IPS-18c (cell line): ENCODE results near the gene SAFB.
"Not testable (repeated sequence)": the region's sequence is repeated elsewhere in the genome, so short reads cannot be mapped to it uniquely, and the experiment has no call there.

Experiments used
- H3K4me3 ChIP-seq: 2 replicates; pipeline ENCODE4 v1.7.0; 2013; ENCODE audit warnings: low read depth, mild to moderate bottlenecking, low read length, moderate library complexity; ENCODE audit not compliant: insufficient read depth
- H3K9me3 ChIP-seq: one replicate; pipeline ENCODE4 v1.6.1; 2013; ENCODE audit warnings: mild to moderate bottlenecking, low read length, moderate library complexity; ENCODE audit not compliant: control insufficient read depth, insufficient read depth

Gene SAFB

DNA sequence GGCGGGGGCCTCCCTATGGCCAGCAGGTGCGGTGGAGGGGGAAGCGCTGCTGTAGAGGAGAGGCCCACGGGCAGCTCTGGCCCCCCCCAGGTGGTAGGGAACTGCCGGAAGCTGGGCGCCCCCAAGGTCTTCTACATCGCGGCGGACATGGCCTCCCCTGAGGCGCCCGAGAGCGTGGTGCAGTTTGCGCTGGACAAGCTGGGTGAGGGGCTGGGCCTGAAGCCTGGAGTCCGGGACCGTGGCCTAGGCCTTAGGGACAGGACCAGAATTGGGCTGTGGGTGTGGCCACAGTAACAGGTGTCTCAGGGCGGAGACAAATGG, 63.4 kb downstream of the SAFB start:
- H3K9me3 ChIP-seq, result peaks cover 2% of the 10 kb centered on the region
- peak overlapping the region; percentile 89 for H3K4me3 ChIP-seq

DNA sequence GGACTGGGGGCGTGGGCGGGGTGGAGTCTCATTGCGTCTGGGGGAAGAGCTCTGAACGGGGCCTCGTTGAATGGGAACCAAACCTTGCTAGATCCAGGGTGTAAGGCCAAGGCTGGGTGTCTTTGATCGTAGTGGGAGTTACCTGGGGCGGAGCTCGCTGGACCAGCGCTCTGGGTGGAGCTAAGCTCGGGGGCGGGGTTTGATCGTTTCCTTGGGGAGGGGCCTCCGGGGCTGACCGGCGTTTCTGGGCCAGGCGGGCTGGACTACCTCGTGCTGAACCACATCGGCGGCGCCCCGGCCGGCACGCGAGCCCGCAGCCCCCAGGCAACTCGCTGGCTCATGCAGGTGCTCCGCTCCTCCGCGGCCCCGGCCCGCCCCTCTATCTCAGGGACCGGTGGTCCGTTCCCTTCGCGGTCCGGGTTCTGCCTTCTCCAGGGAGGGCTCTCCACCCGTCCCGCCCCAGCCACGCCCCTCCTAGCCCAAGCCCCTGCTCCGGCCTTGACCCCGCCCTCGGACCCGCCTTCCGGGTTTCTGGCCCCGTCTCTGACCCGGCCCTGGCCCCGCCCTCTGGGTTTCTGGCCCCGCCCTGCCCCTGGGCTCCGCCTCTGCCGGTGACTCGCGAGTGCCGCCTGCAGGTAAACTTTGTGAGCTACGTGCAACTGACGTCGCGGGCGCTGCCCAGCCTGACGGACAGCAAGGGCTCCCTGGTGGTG, 63.9 kb downstream of the SAFB start:
- H3K9me3 ChIP-seq, result peaks cover 2% of the 10 kb centered on the region
- peak overlapping the region; percentile 89 for H3K4me3 ChIP-seq

DNA sequence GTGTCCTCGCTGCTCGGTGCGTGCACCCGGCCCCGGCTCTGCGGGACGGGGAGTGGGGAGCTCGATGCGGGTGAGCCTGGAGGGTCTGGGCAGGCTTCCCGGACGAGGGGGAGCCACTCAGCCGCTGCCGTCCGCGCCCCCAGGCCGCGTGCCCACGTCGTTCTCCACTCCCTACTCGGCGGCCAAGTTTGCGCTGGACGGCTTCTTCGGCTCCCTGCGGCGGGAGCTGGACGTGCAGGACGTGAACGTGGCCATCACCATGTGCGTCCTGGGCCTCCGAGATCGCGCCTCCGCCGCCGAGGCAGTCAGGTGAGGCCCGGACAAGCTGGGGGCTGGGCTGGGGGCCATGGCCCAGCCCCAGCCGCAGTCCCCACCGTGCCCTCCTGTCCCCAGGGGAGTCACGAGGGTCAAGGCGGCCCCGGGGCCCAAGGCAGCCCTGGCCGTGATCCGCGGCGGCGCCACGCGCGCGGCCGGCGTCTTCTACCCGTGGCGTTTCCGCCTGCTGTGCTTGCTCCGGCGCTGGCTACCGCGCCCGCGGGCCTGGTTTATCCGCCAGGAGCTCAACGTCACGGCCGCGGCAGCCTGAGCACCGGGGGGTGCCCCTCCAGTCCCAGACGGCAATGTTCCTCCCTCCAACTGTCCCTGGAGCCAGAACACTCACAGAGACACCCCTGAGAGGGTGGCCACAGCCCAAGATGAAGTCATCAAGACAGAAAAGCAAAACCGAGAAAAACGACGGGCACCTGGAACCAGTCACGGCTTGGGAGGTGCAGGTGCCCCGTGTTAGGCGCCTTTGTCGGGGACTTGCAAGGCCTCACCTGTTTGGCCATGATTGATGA, 64.7 kb downstream of the SAFB start:
- Histone ChIP-seq H3K9me3 (peaks cover 2% of the 10 kb centered on the region), H3K4me3 (peak overlapping the region; percentile 34)

DNA sequence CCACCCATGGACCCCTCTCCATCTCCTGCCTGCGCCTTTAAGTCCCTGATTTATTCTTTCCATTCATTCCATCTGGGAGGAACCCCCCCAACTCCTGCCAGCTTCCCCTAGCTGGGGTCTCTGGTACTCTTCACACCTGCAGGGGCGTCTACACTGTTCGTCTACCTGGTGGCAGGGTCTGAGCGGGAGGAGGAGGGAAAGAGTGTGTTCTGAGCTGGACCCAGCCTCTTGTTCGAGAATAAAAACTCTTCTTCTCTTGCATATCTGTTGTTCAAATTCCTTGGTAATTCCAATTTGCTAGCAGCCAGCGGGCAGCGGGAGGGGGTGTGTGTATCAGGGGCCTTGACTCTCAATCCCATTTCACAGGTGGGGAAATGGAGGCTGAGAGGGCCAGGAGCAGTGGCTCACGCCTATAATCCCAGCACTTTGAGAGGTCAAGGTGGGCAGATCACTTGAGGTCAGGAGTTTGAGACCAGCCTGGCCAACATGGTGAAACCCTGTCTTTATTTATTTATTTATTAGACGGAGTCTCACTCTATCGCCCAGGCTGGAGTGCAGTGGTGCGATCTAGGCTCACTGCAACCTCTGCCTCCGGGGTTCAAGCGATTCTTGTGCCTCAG, 65.5 kb downstream of the SAFB start:
- not testable (repeated sequence) for H3K4me3 ChIP-seq

DNA sequence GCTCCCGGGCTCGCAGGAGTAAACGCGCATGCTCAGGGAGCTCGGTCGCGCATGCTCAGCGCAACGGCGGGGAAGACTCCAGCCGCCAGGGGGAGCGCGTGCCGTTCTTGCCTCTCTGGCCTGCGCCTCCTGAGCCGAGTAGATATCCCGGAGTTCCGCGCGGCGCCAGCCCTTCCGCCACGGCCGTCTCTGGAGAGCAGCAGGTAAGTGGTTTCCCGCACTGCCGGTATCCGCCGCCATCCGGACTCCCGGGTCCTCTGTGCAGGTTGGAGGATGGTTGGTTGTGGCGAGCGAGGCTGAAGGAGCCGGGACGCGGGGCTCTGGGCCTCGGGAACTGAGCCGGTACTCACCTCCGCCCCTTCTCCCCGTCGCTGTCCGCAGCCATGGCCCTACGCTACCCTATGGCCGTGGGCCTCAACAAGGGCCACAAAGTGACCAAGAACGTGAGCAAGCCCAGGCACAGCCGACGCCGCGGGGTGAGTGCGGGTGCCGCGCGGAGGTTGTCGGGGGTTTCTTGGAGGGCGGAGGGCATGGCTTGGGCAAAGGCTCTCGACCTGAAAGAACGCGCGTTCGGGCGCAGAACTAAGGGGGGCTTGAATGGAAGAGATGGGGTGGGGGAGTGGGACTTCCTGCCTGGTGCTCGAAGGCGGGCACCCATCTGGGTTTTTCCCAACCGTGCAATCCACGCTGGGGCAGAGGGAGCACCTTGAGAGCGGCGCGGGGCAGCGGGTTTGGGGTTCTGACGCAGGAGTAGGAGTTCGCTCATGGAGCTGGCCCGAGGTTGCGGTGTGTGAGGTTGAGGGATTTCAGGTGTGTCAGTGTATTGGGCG, 67.5 kb downstream of the SAFB start, which contains the start of gene RPL36:
Gene RPL36, plus strand, starts transcription at position 171 of the 830 bp plus-strand sequence. Its CDS starts 213 bp downstream, at position 384.
- Histone ChIP-seq H3K4me3 (peak within 1 kb of the TSS; percentile 98), H3K9me3 (peaks cover 2% of the 10 kb centered on the region)

More for the DNA sequence above, 65.5 kb downstream of the SAFB start:
- H3K9me3 ChIP-seq, result not testable (repeated sequence)

DNA sequence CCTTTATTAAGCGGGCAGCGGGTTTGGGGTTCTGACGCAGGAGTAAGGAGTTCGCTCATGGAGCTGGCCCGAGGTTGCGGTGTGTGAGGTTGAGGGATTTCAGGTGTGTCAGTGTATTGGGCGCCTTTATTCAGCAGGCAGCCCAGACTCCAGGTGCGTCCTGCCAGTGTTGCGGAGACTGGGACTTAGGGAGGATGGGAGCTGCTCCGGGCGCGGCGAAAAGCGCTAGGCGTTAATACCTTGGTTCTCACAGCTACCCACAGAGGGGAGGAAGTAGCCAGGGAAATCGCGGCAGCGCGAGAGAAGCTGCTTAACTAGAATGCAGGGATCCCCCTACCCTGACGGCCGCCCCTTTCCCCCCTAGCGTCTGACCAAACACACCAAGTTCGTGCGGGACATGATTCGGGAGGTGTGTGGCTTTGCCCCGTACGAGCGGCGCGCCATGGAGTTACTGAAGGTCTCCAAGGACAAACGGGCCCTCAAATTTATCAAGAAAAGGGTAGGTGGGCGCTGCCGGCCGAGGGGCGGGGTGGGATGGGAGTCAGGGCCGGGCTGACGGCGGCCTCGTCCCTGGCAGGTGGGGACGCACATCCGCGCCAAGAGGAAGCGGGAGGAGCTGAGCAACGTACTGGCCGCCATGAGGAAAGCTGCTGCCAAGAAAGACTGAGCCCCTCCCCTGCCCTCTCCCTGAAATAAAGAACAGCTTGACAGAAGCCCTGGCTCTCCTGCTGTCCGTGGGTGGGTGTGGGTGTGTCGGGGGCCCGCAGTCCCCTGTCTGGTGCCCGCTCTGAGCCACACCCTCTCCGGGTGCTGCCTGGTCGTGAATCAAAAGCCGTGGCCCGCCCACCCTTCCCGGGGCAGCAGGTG, 68.3 kb downstream of the SAFB start:
- H3K9me3 ChIP-seq, result peaks cover 2% of the 10 kb centered on the region
- peak overlapping the region; percentile 98 for H3K4me3 ChIP-seq

DNA sequence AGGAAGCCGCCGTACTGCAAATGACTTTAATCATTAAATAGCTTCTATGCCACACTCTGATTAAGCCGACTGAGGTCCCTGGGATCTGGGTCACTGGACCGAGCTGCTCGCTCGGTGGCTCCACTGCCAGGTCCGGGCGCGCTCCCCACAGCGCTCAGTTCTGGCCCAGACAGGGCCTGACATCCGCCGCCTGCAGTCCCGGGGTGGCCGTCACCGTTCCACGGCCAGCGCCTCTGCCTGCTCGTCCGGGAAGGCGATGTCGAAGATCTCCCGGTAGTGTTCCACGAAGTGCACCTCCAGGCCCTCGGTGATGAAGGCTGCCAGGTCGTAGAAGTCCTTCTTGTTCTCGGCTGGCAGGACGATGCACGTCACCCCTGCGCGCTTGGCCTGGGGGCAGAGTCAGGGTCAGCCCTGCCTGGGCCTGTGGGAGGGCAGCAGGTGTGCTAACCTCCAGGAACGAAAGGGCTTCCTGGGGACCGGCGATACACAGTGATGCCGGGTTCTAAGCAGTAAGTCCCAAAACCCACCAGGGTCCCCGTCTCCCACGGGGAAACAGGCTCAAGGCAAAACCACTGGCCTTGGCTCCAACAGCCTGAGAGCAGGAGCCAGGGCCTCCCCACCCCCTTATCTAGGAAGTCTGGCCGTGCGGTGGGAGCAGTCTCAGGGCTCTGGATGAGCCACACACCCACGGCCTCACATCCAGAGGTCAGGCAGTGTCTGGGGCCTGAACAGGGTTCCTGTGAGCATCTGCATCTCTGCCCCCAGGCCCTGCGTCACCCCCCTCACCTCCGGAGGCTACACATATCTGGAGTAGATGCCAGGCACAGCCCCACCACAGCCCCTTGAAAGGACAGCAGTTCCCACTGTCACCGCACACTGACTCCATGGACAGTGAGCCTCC, 69.2 kb downstream of the SAFB start:
- Histone ChIP-seq H3K4me3 (peak overlapping the region; percentile 98), H3K9me3 (peaks cover 2% of the 10 kb centered on the region)

DNA sequence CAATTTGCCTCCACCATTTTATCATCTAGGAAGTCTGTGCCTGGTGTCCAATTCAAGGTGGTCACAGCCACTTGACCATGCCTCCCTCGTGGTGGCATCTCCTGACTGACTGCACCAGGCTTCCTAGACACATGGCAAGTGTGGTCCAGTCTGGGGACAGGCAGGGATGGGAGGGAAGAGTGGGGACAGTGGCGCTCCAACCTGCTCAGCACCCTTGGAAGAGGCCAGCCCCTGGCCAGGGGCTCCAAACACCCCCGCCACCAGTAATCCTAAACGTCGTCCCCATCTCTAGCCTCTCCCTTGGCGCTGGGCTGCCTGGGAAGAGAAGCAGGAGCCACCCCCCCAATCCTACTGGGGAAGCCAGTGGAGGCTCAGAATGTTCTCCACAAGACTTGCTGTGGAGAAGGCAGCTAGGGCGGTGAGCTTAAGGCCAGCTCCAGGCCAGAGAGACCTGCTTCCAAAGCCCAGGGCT, 69.9 kb downstream of the SAFB start:
- H3K9me3 ChIP-seq, result no peaks in the 10 kb centered on the region
- no peak overlapping the region for H3K4me3 ChIP-seq

DNA sequence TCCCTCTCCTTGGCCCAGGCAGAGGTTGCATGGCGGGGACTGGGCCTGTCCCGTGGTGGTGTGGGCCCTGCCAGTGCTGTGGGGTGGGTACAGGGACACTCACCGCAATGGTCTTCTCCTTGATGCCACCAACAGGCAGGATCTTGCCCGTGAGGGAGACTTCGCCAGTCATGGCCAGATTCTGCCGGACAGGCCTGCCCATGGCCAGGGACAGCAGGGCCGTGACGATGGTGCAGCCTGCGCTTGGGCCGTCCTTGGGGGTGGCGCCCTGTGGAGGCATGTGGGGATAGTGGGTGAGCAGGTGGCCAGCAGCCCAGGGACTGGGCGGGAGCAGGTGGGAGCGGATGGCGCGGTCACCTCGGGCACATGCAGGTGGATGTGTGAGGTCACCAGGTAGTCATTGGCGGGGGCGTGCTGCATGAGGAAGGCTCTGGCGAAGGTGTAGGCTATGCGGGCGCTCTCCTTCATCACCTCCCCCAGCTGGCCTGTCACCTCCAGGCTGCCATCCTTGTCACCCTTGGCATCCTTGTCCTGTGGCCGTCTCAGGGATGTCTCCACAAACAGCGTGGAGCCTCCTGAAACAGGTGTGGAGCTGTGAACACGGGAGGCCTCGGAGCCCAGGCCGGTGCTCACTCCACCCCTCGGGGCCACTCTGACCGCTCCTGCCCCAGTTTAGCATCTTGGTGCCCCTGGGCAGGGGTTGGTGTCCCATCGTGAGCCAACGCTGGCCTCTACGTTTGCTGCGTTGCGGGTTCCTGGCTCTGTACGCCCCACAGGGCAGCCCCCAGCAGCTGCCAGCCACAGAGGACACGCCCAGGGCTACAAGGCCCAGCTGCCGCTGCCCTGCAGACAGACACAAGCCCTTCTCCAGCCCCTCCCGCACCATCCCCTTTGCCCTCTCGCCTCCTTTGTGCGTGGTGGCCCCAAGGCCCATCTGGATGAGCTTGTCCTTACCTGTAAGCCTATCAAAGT, 70.6 kb downstream of the SAFB start:
- no peak overlapping the region for H3K4me3 ChIP-seq

DNA sequence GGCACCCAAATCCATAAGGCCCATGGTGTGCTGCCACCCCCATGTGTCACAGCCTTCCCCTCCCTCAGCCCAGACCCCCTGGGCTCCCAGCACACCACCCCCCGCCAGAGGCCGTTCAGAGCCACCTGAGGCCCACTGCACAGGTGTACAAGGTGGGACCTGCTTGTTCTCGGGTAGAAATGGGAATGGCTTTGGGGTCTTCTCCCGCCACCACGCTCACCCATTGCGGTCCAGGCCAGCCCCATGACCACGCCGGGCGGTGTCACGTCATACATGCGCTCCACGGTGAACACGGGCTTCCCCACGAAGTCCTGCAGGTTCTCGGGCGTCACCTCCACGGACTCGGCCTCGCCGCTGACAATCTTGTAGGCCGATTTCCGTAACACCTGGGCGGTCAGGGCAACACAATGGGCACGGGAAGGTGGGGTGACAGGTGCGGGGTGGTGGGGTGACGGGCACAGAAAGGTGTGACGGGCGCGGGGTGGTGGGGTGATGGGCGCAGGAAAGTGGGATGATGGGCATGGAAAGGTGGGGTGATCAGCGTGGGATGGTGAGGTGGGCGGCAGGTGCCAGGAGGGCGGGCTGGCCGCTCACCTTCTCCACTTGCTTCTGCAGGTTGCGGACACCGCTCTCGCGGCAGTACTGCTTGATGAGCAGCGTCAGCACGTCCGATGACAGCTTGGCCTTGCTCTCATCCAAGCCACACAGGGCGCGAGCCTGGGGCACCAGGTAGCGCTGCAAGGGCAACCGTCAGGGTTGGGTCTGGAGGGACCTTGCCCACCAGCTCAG, 71.5 kb downstream of the SAFB start:
- Histone ChIP-seq H3K9me3 (no peaks in the 10 kb centered on the region), H3K4me3 (no peak overlapping the region)

More for the DNA sequence above, 70.6 kb downstream of the SAFB start:
- no peaks in the 10 kb centered on the region for H3K9me3 ChIP-seq

DNA sequence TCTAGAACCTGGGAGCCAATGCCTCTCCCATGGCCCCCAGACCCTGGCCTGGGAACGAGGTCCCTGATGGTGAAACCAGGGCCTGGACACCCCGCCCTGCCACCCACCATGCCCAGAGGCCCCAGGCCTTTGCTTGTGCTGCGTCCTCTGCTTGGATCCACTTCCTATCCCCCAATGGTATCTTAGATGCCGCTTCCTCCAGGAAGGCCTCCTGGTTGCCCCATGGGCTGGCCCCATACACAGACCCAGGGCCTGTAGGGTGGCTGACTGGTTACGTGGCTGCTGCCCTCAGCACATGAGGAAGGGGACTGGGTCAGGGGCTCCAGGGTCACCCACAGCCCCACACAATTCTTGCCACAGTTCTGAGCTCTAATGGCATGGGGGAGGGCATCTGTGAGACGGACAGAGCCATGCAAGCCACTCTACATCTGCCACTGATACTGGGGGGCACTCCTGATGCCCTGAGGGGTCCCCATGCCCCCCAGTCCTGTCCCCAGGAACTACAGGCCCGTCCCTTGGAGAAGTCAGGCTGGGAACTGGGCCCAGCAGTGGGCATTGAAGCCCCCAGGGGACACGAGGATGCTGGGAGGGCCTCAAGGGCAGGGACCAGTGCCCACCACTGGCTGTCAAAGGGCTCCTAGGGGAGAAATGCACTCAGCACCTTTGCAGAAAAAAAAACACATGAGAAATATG, 72.2 kb downstream of the SAFB start:
- H3K9me3 ChIP-seq, result no peaks in the 10 kb centered on the region

DNA sequence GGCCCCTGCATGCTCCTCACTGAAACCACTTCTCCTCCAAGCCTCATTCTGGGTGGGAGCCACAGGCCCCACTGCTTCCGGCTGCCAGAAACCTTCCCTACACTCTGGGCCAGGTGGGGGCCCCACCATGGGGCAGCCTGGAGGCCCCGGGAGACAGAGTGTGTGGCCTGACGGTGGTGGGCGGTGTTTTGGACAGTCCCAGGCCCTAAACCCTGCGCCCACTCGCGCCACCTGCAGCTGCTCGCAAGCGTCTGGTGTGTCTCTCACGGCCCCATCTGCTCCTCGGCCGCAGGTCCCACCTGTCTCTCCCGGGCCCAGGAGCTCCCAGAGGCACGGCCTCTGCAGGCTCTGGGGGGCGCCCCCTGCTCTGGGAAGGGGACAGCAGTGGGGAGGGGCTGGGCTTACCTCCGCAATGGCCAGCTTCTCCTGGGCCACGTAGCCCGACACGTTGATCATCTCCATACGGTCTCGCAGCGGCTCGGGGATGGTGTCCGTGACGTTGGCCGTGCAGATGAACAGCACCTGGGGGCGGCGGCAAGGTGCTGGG, 72.8 kb downstream of the SAFB start:
- Histone ChIP-seq H3K4me3 (no peak overlapping the region), H3K9me3 (no peaks in the 10 kb centered on the region)

More for the DNA sequence above, 72.2 kb downstream of the SAFB start:
- H3K4me3 ChIP-seq, result no peak overlapping the region
